Left renal cortex interstitium (tissue), 4 donors: ENCODE measurements around the gene KLF7. TPM values are rescaled to one million over a fixed set of nuclear protein-coding genes. Genes with fewer than 3 reads are reported as not detected.

Experiments used
- DNase-seq, 4 donors: peaks; one replicate each; pipeline ENCODE4 v3.0.0-alpha.2; 2013; ENCODE audit warnings: low read depth in 4 of 4, low spot score in 2 of 4, missing footprints in 1 of 4
- polyA plus RNA-seq, 4 donors: library from polyadenylated mRNA; unstranded; fragments of 120-200 nt; gene quantifications; one replicate each; pipeline ENCODE4 v1.2.1, GENCODE V29; 2013; ENCODE audit not compliant: insufficient read length in 4 of 4

Gene KLF7
- polyA plus RNA-seq, 4 donors, result 20.1 to 26.6 (median 21.8) TPM

GRCh38 chr2:207167099-207167923, 1.6 kb upstream of the KLF7 start:
- DNase-seq, result peak in 1 of 4 donors; percentile 59

GRCh38 chr2:207166349-207167098, 776 bp upstream of the KLF7 start:
- peak in 1 of 4 donors; percentile 61 for DNase-seq

GRCh38 chr2:207166039-207166348, 246 bp upstream of the KLF7 start:
- DNase-seq, result peak; percentile 93 to 99 (median 96)

- peak in 2 of 4 donors; percentile 60 to 79 for DNase-seq
Measured at GRCh38 chr2:207164006-207164831, 1.5 kb downstream of the KLF7 start.

GRCh38 chr2:207163756-207164005, 2.1 kb downstream of the KLF7 start:
- no peak for DNase-seq

GRCh38 chr2:207163053-207163755, 2.5 kb downstream of the KLF7 start:
- DNase-seq, result peak in 1 of 4 donors; percentile 58

- DNase-seq, result no peak
Measured at GRCh38 chr2:207162316-207162715, 3.4 kb downstream of the KLF7 start.

- DNase-seq, result no peak
Measured at GRCh38 chr2:207161247-207162123, 4.3 kb downstream of the KLF7 start.

GRCh38 chr2:207160115-207160514, 5.6 kb downstream of the KLF7 start:
- no peak for DNase-seq

GRCh38 chr2:207159002-207159401, 6.7 kb downstream of the KLF7 start:
- no peak for DNase-seq

GRCh38 chr2:207157731-207158130, 8.0 kb downstream of the KLF7 start:
- no peak for DNase-seq

- DNase-seq, result no peak
Measured at GRCh38 chr2:207157162-207157481, 8.6 kb downstream of the KLF7 start.

- DNase-seq, result no peak
Measured at GRCh38 chr2:207156451-207157161, 9.1 kb downstream of the KLF7 start.

GRCh38 chr2:207155516-207156444, 10.0 kb downstream of the KLF7 start:
- DNase-seq, result no peak

- no peak for DNase-seq
Measured at GRCh38 chr2:207154556-207155510, 10.9 kb downstream of the KLF7 start.

- DNase-seq, result no peak
Measured at GRCh38 chr2:207153266-207153975, 12.3 kb downstream of the KLF7 start.
